HepG2 (cell line): ENCODE results near the gene NOL4L.

Source experiments
- CREB1 ChIP-seq, 2 experiments: fragments of 450-650 bp in 1 of 2; IDR thresholded peaks; 2 replicates each; pipeline ENCODE4 v1.6.1; 2016 to 2017; ENCODE audit warnings: control low read depth in 1 of 2, mild to moderate bottlenecking in 1 of 2, missing compliant biosample characterization in 1 of 2, missing genetic modification characterization in 1 of 2
- CTCF ChIP-seq: sonication (generic); formaldehyde crosslinking; IDR thresholded peaks from 2 replicates; pipeline ENCODE4 v1.5.0; 2020; ENCODE audit warnings: mild to moderate bottlenecking, missing genetic modification reagents, moderate library complexity
- E2F5 ChIP-seq: sonication (generic); formaldehyde crosslinking; conservative IDR thresholded peaks from 2 replicates; pipeline ENCODE4 v1.4.0; 2020; ENCODE audit warnings: missing genetic modification reagents
- PRPF4 ChIP-seq: fragments of 200-400 bp; formaldehyde crosslinking; IDR thresholded peaks from 2 replicates; pipeline ENCODE4 v1.6.1; 2016; ENCODE audit warnings: low read length, low read depth; ENCODE audit not compliant: poor library complexity, severe bottlenecking
- REL ChIP-seq: sonication (generic); formaldehyde crosslinking; conservative IDR thresholded peaks from 2 replicates; pipeline ENCODE4 v1.8.0; 2022; ENCODE audit warnings: mild to moderate bottlenecking, missing genetic modification reagents, moderate library complexity
- REST ChIP-seq, 2 experiments: IDR thresholded peaks; 2 replicates each; pipeline ENCODE4 v1.6.1; 2011 to 2012; ENCODE audit warnings: low read length in 2 of 2, borderline replicate concordance in 1 of 2, low read depth in 1 of 2, mild to moderate bottlenecking in 1 of 2, moderate library complexity in 1 of 2
- ZFP82 ChIP-seq: sonication (generic); formaldehyde crosslinking; IDR thresholded peaks from 2 replicates; pipeline ENCODE4 v1.5.1; 2020; ENCODE audit warnings: mild to moderate bottlenecking, missing genetic modification reagents, borderline replicate concordance
- ZNF747 ChIP-seq: sonication (generic); formaldehyde crosslinking; IDR thresholded peaks from 2 replicates; pipeline ENCODE4 v1.8.1; 2023; ENCODE audit warnings: missing genetic modification reagents, mild to moderate bottlenecking, borderline replicate concordance

GRCh38 chr20:32606107-32606506 is 21.0 kb upstream of the NOL4L start:
- TF ChIP-seq PRPF4: no peak
- TF ChIP-seq ZFP82 (CRISPR knock-in tag): no peak
- no peak for TF ChIP-seq REST (IDR thresholded peaks at IDR 0.05; ENCODE audit: borderline replicate concordance in 1 of 2, low read depth in 1 of 2, low read length in 2 of 2)
- no peak for TF ChIP-seq REL (CRISPR knock-in tag)
- TF ChIP-seq CTCF (CRISPR knock-in tag): no peak
- TF ChIP-seq E2F5: no peak
- no peak for TF ChIP-seq CREB1 (IDR thresholded peaks at IDR 0.05)
- TF ChIP-seq CREB1 (CRISPR knock-in tag; IDR thresholded peaks at IDR 0.05): no peak
- no peak for TF ChIP-seq ZNF747 (CRISPR knock-in tag)
